IPS-18c (cell line): ENCODE data around the gene EPHA10.

Experiments used
- H3K4me3 ChIP-seq: 2 replicates; pipeline ENCODE4 v1.7.0; 2013; ENCODE audit warnings: low read depth, mild to moderate bottlenecking, low read length, moderate library complexity; ENCODE audit not compliant: insufficient read depth
- H3K9me3 ChIP-seq: one replicate; pipeline ENCODE4 v1.6.1; 2013; ENCODE audit warnings: mild to moderate bottlenecking, low read length, moderate library complexity; ENCODE audit not compliant: control insufficient read depth, insufficient read depth

The EPHA10 gene

DNA sequence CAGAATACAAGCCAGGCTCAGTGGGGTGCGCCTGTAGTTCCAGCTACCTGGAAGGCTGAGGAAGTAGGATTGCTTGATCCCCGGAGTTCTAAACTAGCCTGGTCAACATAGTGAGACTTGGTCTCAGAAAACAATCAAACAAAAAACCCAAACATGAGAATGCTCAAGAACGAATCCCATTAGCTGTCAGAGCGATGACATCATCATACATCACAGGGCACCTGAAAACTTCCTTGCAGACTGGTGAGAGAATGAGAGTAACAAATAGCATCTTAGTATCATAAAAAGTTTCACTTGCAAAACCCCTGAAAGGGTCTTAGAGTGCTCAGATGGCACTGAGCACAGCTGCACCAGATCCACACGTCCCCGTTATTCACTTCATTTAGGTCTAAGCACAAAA, 93.7 kb downstream of the EPHA10 start:
- no peaks in the 10 kb centered on the region for H3K9me3 ChIP-seq
- H3K4me3 ChIP-seq = no peak overlapping the region

DNA sequence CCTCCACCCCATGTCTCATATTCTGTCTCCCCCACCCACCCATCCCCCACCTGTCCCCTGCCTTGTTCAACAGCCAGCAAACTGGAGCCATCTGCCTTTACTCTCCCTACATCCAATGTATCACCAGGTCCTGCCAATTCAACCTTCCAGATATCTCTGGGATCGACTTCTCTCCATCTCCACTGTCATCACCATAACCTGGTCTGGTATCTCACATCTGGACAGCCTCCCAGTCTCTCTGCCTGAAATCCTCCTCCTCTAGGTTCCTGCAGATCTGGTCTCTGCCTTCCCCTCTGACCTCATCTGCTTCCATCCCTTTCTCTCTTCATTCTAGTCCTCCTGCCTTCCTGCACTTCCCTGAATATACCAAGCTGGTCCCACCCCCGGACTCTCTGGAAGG, 94.8 kb downstream of the EPHA10 start:
- Histone ChIP-seq H3K9me3 (no peaks in the 10 kb centered on the region), H3K4me3 (no peak overlapping the region)

DNA sequence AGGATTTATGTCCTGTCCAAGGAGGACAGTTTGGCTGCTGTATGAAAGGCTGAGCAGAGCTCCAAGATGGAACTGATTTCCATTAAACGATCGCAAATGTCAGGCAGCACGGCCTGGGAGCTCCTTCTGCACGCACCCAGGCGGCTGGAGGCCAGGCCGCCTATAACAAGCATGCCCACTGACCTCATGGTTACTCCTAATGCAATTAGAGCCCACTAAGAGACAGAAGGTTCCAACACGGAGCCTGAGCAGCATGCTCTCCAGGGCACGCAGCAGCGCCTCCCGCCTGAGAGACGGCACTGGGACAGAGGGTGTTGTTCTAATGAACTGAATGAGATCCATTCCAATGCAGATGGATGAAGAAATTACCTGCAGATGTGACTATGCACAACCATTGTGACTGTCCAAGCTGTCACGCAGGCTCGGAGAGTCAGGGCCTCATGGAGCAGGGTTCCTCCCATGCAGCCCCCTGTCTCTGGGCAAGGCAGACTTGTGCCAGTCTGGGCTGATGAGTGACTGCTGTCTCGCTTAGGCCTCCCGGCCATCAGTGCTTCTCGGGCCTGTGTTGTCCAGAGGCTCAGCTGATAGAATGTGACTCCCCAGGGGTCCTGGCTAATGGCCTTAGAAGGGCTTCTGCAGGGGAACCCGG, 97.8 kb downstream of the EPHA10 start:
- Histone ChIP-seq H3K4me3 (no peak overlapping the region), H3K9me3 (no peaks in the 10 kb centered on the region)

DNA sequence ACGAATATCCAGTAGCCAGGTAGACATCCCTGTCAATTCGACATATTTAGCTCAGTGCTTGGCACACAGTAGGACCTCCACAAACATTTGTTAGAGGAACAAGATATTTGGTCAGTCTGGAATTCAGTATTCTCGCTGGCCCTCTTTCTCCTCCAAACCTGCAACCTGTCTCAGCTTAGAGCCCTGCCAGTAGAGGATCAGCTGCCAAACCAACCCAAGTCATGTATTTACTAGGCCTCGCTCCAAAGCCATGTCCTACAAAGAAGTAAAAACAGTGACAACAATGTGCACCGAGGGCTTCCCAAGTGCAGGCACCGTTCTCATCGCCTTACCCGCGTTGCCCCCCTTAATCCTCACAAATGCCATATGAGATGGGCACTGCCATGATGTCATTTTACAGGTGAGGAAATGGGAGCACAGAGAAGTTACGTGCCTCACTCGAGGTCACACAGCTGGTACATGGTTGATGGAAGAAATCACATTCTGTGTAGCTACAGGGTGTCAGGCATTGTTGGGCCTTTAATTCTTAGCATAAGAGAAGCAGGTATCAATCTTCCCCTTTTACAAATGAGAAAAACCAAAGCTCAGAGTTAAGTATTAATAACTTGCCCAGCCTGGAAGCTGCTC, 98.6 kb downstream of the EPHA10 start:
- Histone ChIP-seq H3K4me3 (no peak overlapping the region), H3K9me3 (no peaks in the 10 kb centered on the region)
